ENCODE results near the gene MLXIP.
"Not testable (repeated sequence)": the region's sequence is repeated elsewhere in the genome, so short reads cannot be mapped to it uniquely, and the experiment has no call there.

Gene MLXIP

GRCh38 chr12:122078141-122079032, at the start of gene MLXIP:
MLXIP (plus strand) TSS chr12:122078756; CDS start chr12:122078854, 98 bp downstream.
- DNase-seq, result peak; percentile 89 to 91

- peak; percentile 24 to 25 for DNase-seq
These were observed 49.5 kb upstream of the MLXIP start for GRCh38 chr12:122028905-122029560.

GRCh38 chr12:122029620-122030423, 48.7 kb upstream of the MLXIP start:
- no peak for DNase-seq

- no peak for DNase-seq
These were observed 48.0 kb upstream of the MLXIP start for GRCh38 chr12:122030424-122031035.

- DNase-seq, result peak; percentile 26 to 40
These were observed 47.0 kb upstream of the MLXIP start for GRCh38 chr12:122031342-122032216.

- no peak for DNase-seq
These were observed 46.0 kb upstream of the MLXIP start for GRCh38 chr12:122032580-122032979.

GRCh38 chr12:122035292-122035691, 43.3 kb upstream of the MLXIP start:
- no peak for DNase-seq

GRCh38 chr12:122036153-122036552, 42.4 kb upstream of the MLXIP start:
- no peak for DNase-seq

- DNase-seq, result no peak
These were observed 37.8 kb upstream of the MLXIP start for GRCh38 chr12:122040579-122041386.

GRCh38 chr12:122041458-122041857, 37.1 kb upstream of the MLXIP start:
- not testable (repeated sequence) for DNase-seq

GRCh38 chr12:122042910-122043309, 35.6 kb upstream of the MLXIP start:
- no peak for DNase-seq

GRCh38 chr12:122043476-122043875, 35.1 kb upstream of the MLXIP start:
- no peak for DNase-seq

- DNase-seq, result no peak
These were observed 33.3 kb upstream of the MLXIP start for GRCh38 chr12:122045262-122045661.

- no peak for DNase-seq
These were observed 32.4 kb upstream of the MLXIP start for GRCh38 chr12:122046145-122046544.

GRCh38 chr12:122048151-122048550, 30.4 kb upstream of the MLXIP start:
- DNase-seq, result no peak

- DNase-seq, result no peak
These were observed 28.7 kb upstream of the MLXIP start for GRCh38 chr12:122049827-122050226.

- no peak for DNase-seq
These were observed 27.9 kb upstream of the MLXIP start for GRCh38 chr12:122050706-122051105.

GRCh38 chr12:122051231-122051876, 27.2 kb upstream of the MLXIP start:
- no peak for DNase-seq

GRCh38 chr12:122052285-122052684, 26.3 kb upstream of the MLXIP start:
- no peak for DNase-seq

- no peak for DNase-seq
These were observed 23.6 kb upstream of the MLXIP start for GRCh38 chr12:122054842-122055520.
